HepG2 (cell line): ENCODE results near the gene GALNT10. TPM values are rescaled to one million over a fixed set of nuclear protein-coding genes. Genes with fewer than 3 reads are reported as not detected.

Experiments
- KLF16 ChIP-seq, 2 experiments: sonication (generic) in 1 of 2; formaldehyde crosslinking in 1 of 2; IDR thresholded peaks; 2 replicates each; pipeline versions ENCODE4 v1.6.1 to v1.8.0; 2016 to 2023; ENCODE audit warnings: missing genetic modification reagents in 2 of 2, missing compliant biosample characterization in 1 of 2
- MAF1 ChIP-seq: sonication (generic); formaldehyde crosslinking; IDR thresholded peaks from 2 replicates; pipeline ENCODE4 v1.5.0; 2020; ENCODE audit warnings: missing genetic modification reagents, borderline replicate concordance
- NFYB ChIP-seq: sonication (generic); formaldehyde crosslinking; IDR thresholded peaks from 2 replicates; pipeline ENCODE4 v1.4.0; 2020; ENCODE audit warnings: missing genetic modification reagents
- PHF20 ChIP-seq: sonication (generic); formaldehyde crosslinking; IDR thresholded peaks from 2 replicates; pipeline ENCODE4 v1.5.0; 2020; ENCODE audit warnings: mild to moderate bottlenecking, missing genetic modification reagents
- POLR2AphosphoS5 ChIP-seq: IDR thresholded peaks from 2 replicates; pipeline ENCODE4 v1.6.1; 2012; ENCODE audit warnings: low read depth, low read length
- PRDM15 ChIP-seq: sonication (generic); formaldehyde crosslinking; IDR thresholded peaks from 2 replicates; pipeline ENCODE4 v1.4.0; 2020; ENCODE audit warnings: missing genetic modification reagents
- PRMT3 ChIP-seq: sonication (generic); formaldehyde crosslinking; IDR thresholded peaks from 2 replicates; pipeline ENCODE4 v1.8.1; 2022; ENCODE audit warnings: low read depth, mild to moderate bottlenecking, moderate library complexity, missing genetic modification reagents, borderline replicate concordance
- RXRA ChIP-seq: sonication (generic); formaldehyde crosslinking; IDR thresholded peaks from 2 replicates; pipeline ENCODE4 v1.5.1; 2020; ENCODE audit warnings: missing genetic modification reagents
- SAFB2 ChIP-seq: sonication (generic); formaldehyde crosslinking; IDR thresholded peaks from 2 replicates; pipeline ENCODE4 v1.5.1; 2020; ENCODE audit warnings: missing genetic modification reagents, low read depth, mild to moderate bottlenecking, borderline replicate concordance
- SIX1 ChIP-seq: sonication (generic); formaldehyde crosslinking; IDR thresholded peaks from 2 replicates; pipeline ENCODE4 v1.4.0; 2020; ENCODE audit warnings: missing genetic modification reagents, borderline replicate concordance
- TAF1 ChIP-seq: sonication (generic); formaldehyde crosslinking; IDR thresholded peaks from 2 replicates; pipeline ENCODE4 v1.4.0; 2020; ENCODE audit warnings: missing genetic modification reagents
- TCF7L2 ChIP-seq: IDR thresholded peaks from 2 replicates; pipeline ENCODE4 v1.6.1; 2011; ENCODE audit warnings: mild to moderate bottlenecking, low read depth, low read length, moderate library complexity
- TFE3 ChIP-seq: IDR thresholded peaks from 2 replicates; pipeline ENCODE4 v1.6.1; 2016
- ZFP36 ChIP-seq: fragments of 150-350 bp; IDR thresholded peaks from 2 replicates; pipeline ENCODE4 v1.6.1; 2018; ENCODE audit warnings: borderline replicate concordance, low read length, low read depth; ENCODE audit not compliant: partially characterized antibody
- ZHX2 ChIP-seq, 2 experiments: sonication (generic) in 1 of 2; formaldehyde crosslinking in 1 of 2; IDR thresholded peaks; 2 replicates each; pipeline versions ENCODE4 v1.6.1 to v1.9.0; 2014 to 2022; ENCODE audit warnings: antibody characterized with exemption in 1 of 2, borderline replicate concordance in 1 of 2, inconsistent platforms in 1 of 2, low read depth in 1 of 2, missing genetic modification reagents in 1 of 2
- ZNF557 ChIP-seq: sonication (generic); formaldehyde crosslinking; IDR thresholded peaks from 2 replicates; pipeline ENCODE4 v1.4.0; 2020; ENCODE audit warnings: missing genetic modification reagents
- ZNF589 ChIP-seq: sonication (generic); formaldehyde crosslinking; conservative IDR thresholded peaks from 2 replicates; pipeline ENCODE4 v1.8.0; 2022; ENCODE audit warnings: mild to moderate bottlenecking, moderate library complexity, missing genetic modification reagents
- ZNF878 ChIP-seq: sonication (generic); formaldehyde crosslinking; IDR thresholded peaks from 2 replicates; pipeline ENCODE4 v1.8.1; 2023; ENCODE audit warnings: mild to moderate bottlenecking, missing genetic modification reagents, moderate library complexity
- polyA plus RNA-seq, 8 experiments: library from polyadenylated mRNA; depleted of rRNA in 3 of 8; stranded (reverse) in 7 of 8; unstranded in 1 of 8; fragments of >200 nt; fragmentation: Illumina TruSeq in 4 of 8; extraction: Trizol in 4 of 8; gene quantifications; 2 replicates each; pipeline versions ENCODE4 v1.2.1 to v1.2.3, GENCODE V29; 2011 to 2016; ENCODE audit warnings: low read depth in 4 of 8, missing spikeins in 1 of 8, mixed read lengths in 1 of 8; ENCODE audit not compliant: insufficient read depth in 1 of 8
- total RNA-seq, 5 experiments: library from RNA; depleted of rRNA; stranded (reverse); fragments of >200 nt; fragmentation: Illumina TruSeq; extraction: Trizol; gene quantifications; 2 replicates each; pipeline ENCODE4 v1.2.3, GENCODE V29; 2016; ENCODE audit warnings: low read depth in 1 of 5

GALNT10 gene
- total and polyA plus RNA-seq, 2 of the 13 experiments (the other 11 are each of a cell fraction or from before 2014, with no cell fraction given): 8.1 to 11.2 TPM

- TF ChIP-seq TFE3 (CRISPR knock-in tag) (no peak), PHF20 (CRISPR knock-in tag) (peak; percentile 76), ZNF557 (CRISPR knock-in tag) (0 out of 2 replicates have a peak, but pooled peaks have one; percentile 22), RXRA (no peak), MAF1 (CRISPR knock-in tag) (no peak), SIX1 (no peak), NFYB (CRISPR knock-in tag) (peak; percentile 98), ZNF878 (CRISPR knock-in tag) (no peak), TCF7L2 (no peak), ZFP36 (no peak), PRDM15 (no peak), PRMT3 (CRISPR knock-in tag) (no peak), POLR2AphosphoS5 (peak; percentile 86), ZHX2 (IDR thresholded peaks at IDR 0.05; ENCODE audit: low read depth) (no peak), ZHX2 (CRISPR knock-in tag; IDR thresholded peaks at IDR 0.05; ENCODE audit: borderline replicate concordance) (no peak), ZNF589 (CRISPR knock-in tag) (no peak), TAF1 (CRISPR knock-in tag) (peak; percentile 79), SAFB2 (CRISPR knock-in tag) (0 out of 2 replicates have a peak, but pooled peaks have one; percentile 16), KLF16 (CRISPR knock-in tag; IDR thresholded peaks at IDR 0.05) (no peak)
These were observed 255.1 kb downstream of the GALNT10 start, which contains the start of gene SAP30L (continued) for GRCh38 chr5:154445422-154446194.
